Measurements from ENCODE around the gene ITIH5. TPM values are rescaled to one million over a fixed set of nuclear protein-coding genes. Genes with fewer than 3 reads are reported as not detected.

ITIH5 gene
- total and polyA plus RNA-seq, 9 of the 15 experiments (the other 6 are each of a cell fraction or from before 2014, with no cell fraction given) = 0.52 to 4.5 (median 2.6) TPM

- no peak for TF ChIP-seq ZNF518B (CRISPR knock-in tag; IDR thresholded peaks at IDR 0.05)
- TF ChIP-seq ZNF639 (CRISPR knock-in tag; conservative IDR thresholded peaks at IDR 0.05 in 1 of 2, IDR thresholded peaks at IDR 0.05 in 1 of 2) = no peak
- TF ChIP-seq RAD21 (CRISPR knock-in tag; conservative IDR thresholded peaks at IDR 0.05 in 1 of 2, IDR thresholded peaks at IDR 0.05 in 1 of 2) = no peak
- TF ChIP-seq ARID3A (IDR thresholded peaks at IDR 0.05; ENCODE audit: borderline replicate concordance, low read depth, low read length) = no peak
- TF ChIP-seq CBX1 (IDR thresholded peaks at IDR 0.05; ENCODE audit: low read depth) = peak; percentile 84; the same call in 1 of the 2 replicates
- TF ChIP-seq AFF1 (IDR thresholded peaks at IDR 0.05; ENCODE audit: low read depth in 1 of 2, partially characterized antibody in 2 of 2) = no peak
- TF ChIP-seq EWSR1 (IDR thresholded peaks at IDR 0.05; ENCODE audit: borderline replicate concordance, low read depth, partially characterized antibody) = no peak
- TF ChIP-seq POLR2AphosphoS5 (IDR thresholded peaks at IDR 0.05; ENCODE audit: control insufficient read depth, insufficient read depth, low read depth, low read length) = no peak
- TF ChIP-seq TRIM24 (IDR thresholded peaks at IDR 0.05) = peak; percentile 87 to 94; a peak in 3 of 4 replicates
- TF ChIP-seq HNRNPL (IDR thresholded peaks at IDR 0.05; ENCODE audit: low read depth, low read length) = no peak
- TF ChIP-seq IRF9 (tag; IDR thresholded peaks at IDR 0.05) = peak; percentile 36; the same call in 1 of the 2 replicates
- no peak for TF ChIP-seq XRCC4 (IDR thresholded peaks at IDR 0.05; ENCODE audit: extremely low read depth, insufficient read depth, insufficient read length)
- TF ChIP-seq KLF6 (CRISPR knock-in tag; IDR thresholded peaks at IDR 0.05; ENCODE audit: borderline replicate concordance) = peak; percentile 45; the same call in 1 of the 2 replicates
These were observed 55.9 kb downstream of the ITIH5 start (continued) for GRCh38 chr10:7610651-7611389.
